Epithelial cell of proximal tubule (primary cell): ENCODE data around the gene TNFSF8. TPM values are rescaled to one million over a fixed set of nuclear protein-coding genes. Genes with fewer than 3 reads are reported as not detected.

Experiments used
- DNase-seq: peaks from one replicate; pipeline ENCODE4 v3.0.0-alpha.2; 2011; ENCODE audit warnings: low read depth
- H3K4me3 ChIP-seq: 2 replicates; pipeline ENCODE4 v1.5.1; 2011; ENCODE audit warnings: low read depth, mild to moderate bottlenecking, low read length
- CTCF ChIP-seq: conservative IDR thresholded peaks from 2 replicates; pipeline ENCODE4 v1.5.1; 2012; ENCODE audit warnings: low read depth, mild to moderate bottlenecking, low read length
- total RNA-seq: library from RNA; depleted of rRNA; stranded (reverse); fragments of >200 nt; gene quantifications from 2 replicates; pipeline ENCODE4 v1.2.3, GENCODE V29; 2015

The TNFSF8 gene
- total RNA-seq, 1 donor from 2014 or later = not detected

DNA sequence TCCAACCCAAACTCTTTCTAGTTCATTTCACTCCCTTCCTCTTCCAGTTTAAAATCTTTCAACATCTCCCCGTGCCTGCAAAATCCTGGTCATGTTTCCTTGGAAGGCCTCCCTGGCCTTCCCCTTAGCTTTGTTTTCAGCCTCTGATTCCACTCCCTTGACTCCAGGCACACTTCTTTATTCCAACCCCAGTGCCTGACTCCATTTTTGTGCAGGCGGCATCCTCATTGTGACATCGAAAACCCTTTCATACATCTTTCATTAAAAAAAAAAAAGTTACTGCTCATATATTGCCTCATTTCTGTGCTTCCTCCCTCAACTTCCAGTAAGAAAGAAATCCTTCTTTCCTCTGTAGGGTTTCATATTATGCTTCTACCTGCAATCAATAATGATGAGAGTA is 7.1 kb upstream of the TNFSF8 start:
- DNase-seq = no peak
- H3K4me3 ChIP-seq = no peak overlapping the region
- no peak for TF ChIP-seq CTCF

GRCh38 chr9:114936581-114936980 is 6.2 kb upstream of the TNFSF8 start:
- no peak for DNase-seq
- H3K4me3 ChIP-seq = no peak overlapping the region
- no peak for TF ChIP-seq CTCF

DNA sequence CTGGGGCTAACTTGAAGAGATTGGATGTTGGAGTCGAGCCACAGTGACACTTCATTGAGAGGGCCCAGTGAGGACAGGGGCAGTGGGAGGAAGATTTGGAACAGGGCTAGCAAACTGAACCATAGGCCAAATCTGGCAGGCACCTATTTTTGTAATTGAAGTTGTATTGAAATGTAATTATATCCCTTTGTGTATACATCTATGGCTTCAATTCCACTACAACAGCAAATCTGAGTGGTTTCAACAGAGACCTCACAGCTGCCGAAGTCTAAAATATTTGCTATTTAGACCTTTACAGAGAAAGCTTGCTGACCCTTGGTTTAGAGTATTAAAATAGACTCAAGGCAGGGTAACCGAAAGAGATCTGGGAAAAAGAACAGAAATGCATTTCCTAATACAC is 4.7 kb upstream of the TNFSF8 start:
- H3K4me3 ChIP-seq = no peak overlapping the region
- DNase-seq = no peak
- TF ChIP-seq CTCF = no peak

- no peak for DNase-seq
- no peak overlapping the region for H3K4me3 ChIP-seq
- TF ChIP-seq CTCF = no peak
Observed at GRCh38 chr9:114932502-114932901, 2.1 kb upstream of the TNFSF8 start.

- DNase-seq = no peak
- TF ChIP-seq CTCF = no peak
- H3K4me3 ChIP-seq = no peak overlapping the region
Observed at GRCh38 chr9:114931407-114931806, 1.0 kb upstream of the TNFSF8 start.

- no peak overlapping the region for H3K4me3 ChIP-seq
- no peak for TF ChIP-seq CTCF
- DNase-seq = no peak
Observed at GRCh38 chr9:114929201-114929600, 1.2 kb downstream of the TNFSF8 start.

- DNase-seq = no peak
- no peak for TF ChIP-seq CTCF
Observed at GRCh38 chr9:114928671-114929070, 1.7 kb downstream of the TNFSF8 start.

More at GRCh38 chr9:114928671-114929070, 1.7 kb downstream of the TNFSF8 start:
- no peak overlapping the region for H3K4me3 ChIP-seq
